Stimulated activated CD8-positive, alpha-beta memory T cell treated with anti-CD3 and anti-CD28 coated beads, Interleukin-12 subunit alpha, Interleukin-12 subunit beta, amount 100 ng/mL, for 1 hour (primary cell): Measurements from ENCODE around the gene CEP170B.
"Not testable (repeated sequence)": the region's sequence is repeated elsewhere in the genome, so short reads cannot be mapped to it uniquely, and the experiment has no call there.

Experiments
- DNase-seq: peaks from one replicate; pipeline ENCODE4 v3.0.0-alpha.2; 2020; ENCODE audit warnings: low read depth

The CEP170B gene

GRCh38 chr14:104917993-104918392 lies 52.9 kb downstream of the CEP170B start:
- DNase-seq: no peak

GRCh38 chr14:104919152-104919992 lies 54.3 kb downstream of the CEP170B start:
- not testable (repeated sequence) for DNase-seq

- DNase-seq: no peak
Observed at GRCh38 chr14:104919993-104920315, 54.9 kb downstream of the CEP170B start.

GRCh38 chr14:104923640-104924420 lies 58.8 kb downstream of the CEP170B start:
- no peak for DNase-seq

- DNase-seq: no peak
Observed at GRCh38 chr14:104924421-104925213, 59.5 kb downstream of the CEP170B start, which contains the start of gene PLD4. TSS of gene PLD4 (plus strand) at chr14:104924879. CDS start at chr14:104927141, 2,262 bp downstream.

- DNase-seq: no peak
Observed at GRCh38 chr14:104925214-104925854, 60.3 kb downstream of the CEP170B start.

GRCh38 chr14:104925855-104926609 lies 61.0 kb downstream of the CEP170B start:
- DNase-seq: no peak

- no peak for DNase-seq
Observed at GRCh38 chr14:104926619-104927431, 61.8 kb downstream of the CEP170B start.

- no peak for DNase-seq
Observed at GRCh38 chr14:104927432-104927816, 62.4 kb downstream of the CEP170B start.

GRCh38 chr14:104927901-104928300 lies 62.8 kb downstream of the CEP170B start:
- DNase-seq: no peak

GRCh38 chr14:104928391-104929133 lies 63.5 kb downstream of the CEP170B start:
- no peak for DNase-seq

GRCh38 chr14:104929268-104930230 lies 64.5 kb downstream of the CEP170B start:
- no peak for DNase-seq

- no peak for DNase-seq
Observed at GRCh38 chr14:104930526-104931303, 65.6 kb downstream of the CEP170B start.

GRCh38 chr14:104931304-104931770 lies 66.3 kb downstream of the CEP170B start:
- no peak for DNase-seq

- DNase-seq: no peak
Observed at GRCh38 chr14:104931771-104932675, 67.0 kb downstream of the CEP170B start.
